ENCODE data around the gene EPHA6.
"Not testable (repeated sequence)": the region's sequence is repeated elsewhere in the genome, so short reads cannot be mapped to it uniquely, and the experiment has no call there.

Gene EPHA6

GRCh38 chr3:96931119-96931862 lies 116.9 kb downstream of the EPHA6 start:
- DNase-seq = no peak

- not testable (repeated sequence) for DNase-seq
Measured at GRCh38 chr3:96942131-96942530, 127.7 kb downstream of the EPHA6 start.

GRCh38 chr3:96958856-96959255 lies 144.5 kb downstream of the EPHA6 start:
- no peak for DNase-seq

GRCh38 chr3:96959474-96959873 lies 145.1 kb downstream of the EPHA6 start:
- no peak for DNase-seq

- DNase-seq = no peak
Measured at GRCh38 chr3:96959901-96960641, 145.7 kb downstream of the EPHA6 start.

GRCh38 chr3:96960661-96961330 lies 146.4 kb downstream of the EPHA6 start:
- DNase-seq = no peak

GRCh38 chr3:96961576-96961975 lies 147.2 kb downstream of the EPHA6 start:
- no peak for DNase-seq

- no peak for DNase-seq
Measured at GRCh38 chr3:96966181-96966929, 152.0 kb downstream of the EPHA6 start.

- DNase-seq = no peak
Measured at GRCh38 chr3:96970211-96970610, 155.8 kb downstream of the EPHA6 start.

- DNase-seq = no peak
Measured at GRCh38 chr3:96977671-96978070, 163.3 kb downstream of the EPHA6 start.

GRCh38 chr3:96983716-96984115 lies 169.3 kb downstream of the EPHA6 start:
- DNase-seq = not testable (repeated sequence)

- DNase-seq = no peak
Measured at GRCh38 chr3:96986241-96986640, 171.8 kb downstream of the EPHA6 start.

- no peak for DNase-seq
Measured at GRCh38 chr3:96991231-96991630, 176.8 kb downstream of the EPHA6 start.

GRCh38 chr3:96991800-96992365 lies 177.5 kb downstream of the EPHA6 start:
- no peak for DNase-seq

- DNase-seq = no peak
Measured at GRCh38 chr3:96994988-96995387, 180.6 kb downstream of the EPHA6 start.

GRCh38 chr3:96996009-96996408 lies 181.6 kb downstream of the EPHA6 start:
- no peak for DNase-seq

GRCh38 chr3:97001611-97002010 lies 187.2 kb downstream of the EPHA6 start:
- no peak for DNase-seq

GRCh38 chr3:97009427-97010019 lies 195.1 kb downstream of the EPHA6 start:
- no peak for DNase-seq

- DNase-seq = no peak
Measured at GRCh38 chr3:97010881-97011657, 196.7 kb downstream of the EPHA6 start.

- DNase-seq = no peak
Measured at GRCh38 chr3:97021778-97022177, 207.4 kb downstream of the EPHA6 start.

GRCh38 chr3:97025612-97026011 lies 211.2 kb downstream of the EPHA6 start:
- DNase-seq = not testable (repeated sequence)

Data from NCI-H748 treated with DMSO at 0.1 percent for 48 hours (cell line).